Epithelial cell of esophagus (primary cell): Measurements from ENCODE around the gene KCTD7.
"Not testable (repeated sequence)": the region's sequence is repeated elsewhere in the genome, so short reads cannot be mapped to it uniquely, and the experiment has no call there.

Experiments
- DNase-seq: peaks from one replicate; pipeline ENCODE4 v3.0.0; 2010; ENCODE audit warnings: low read depth
- H3K4me3 ChIP-seq: 2 replicates; pipeline ENCODE4 v1.5.1; 2011; ENCODE audit warnings: mild to moderate bottlenecking, low read length, control low read depth
- TF ChIP-seq, protein P1 (sequence below): IDR thresholded peaks from 2 replicates; pipeline ENCODE4 v1.5.1; 2011; ENCODE audit warnings: low read depth, mild to moderate bottlenecking, low read length, control low read depth, inconsistent platforms; ENCODE audit not compliant: insufficient read depth; ENCODE audit errors: missing control alignments

KCTD7 gene

DNA sequence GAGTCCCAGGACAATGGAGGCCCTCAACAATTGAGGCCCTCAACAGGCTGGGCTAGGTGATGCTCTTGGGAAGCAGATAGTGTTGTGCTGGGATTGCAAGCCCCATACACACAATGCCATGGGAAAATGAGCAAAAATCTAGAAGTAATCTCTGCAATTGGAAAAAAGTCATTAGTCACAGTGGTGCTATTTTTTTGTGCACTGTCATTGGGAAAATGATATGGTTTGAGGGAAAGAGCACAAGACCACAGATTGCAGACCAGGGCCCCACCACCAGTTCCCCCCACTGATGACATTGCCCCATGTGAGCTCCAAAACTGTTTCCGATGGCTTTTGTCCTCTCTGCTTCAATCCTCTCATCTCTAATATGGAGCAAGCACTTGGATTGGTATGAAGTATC is 1.9 kb downstream of the KCTD7 start:
- DNase-seq = no peak
- TF ChIP-seq, protein P1, sequence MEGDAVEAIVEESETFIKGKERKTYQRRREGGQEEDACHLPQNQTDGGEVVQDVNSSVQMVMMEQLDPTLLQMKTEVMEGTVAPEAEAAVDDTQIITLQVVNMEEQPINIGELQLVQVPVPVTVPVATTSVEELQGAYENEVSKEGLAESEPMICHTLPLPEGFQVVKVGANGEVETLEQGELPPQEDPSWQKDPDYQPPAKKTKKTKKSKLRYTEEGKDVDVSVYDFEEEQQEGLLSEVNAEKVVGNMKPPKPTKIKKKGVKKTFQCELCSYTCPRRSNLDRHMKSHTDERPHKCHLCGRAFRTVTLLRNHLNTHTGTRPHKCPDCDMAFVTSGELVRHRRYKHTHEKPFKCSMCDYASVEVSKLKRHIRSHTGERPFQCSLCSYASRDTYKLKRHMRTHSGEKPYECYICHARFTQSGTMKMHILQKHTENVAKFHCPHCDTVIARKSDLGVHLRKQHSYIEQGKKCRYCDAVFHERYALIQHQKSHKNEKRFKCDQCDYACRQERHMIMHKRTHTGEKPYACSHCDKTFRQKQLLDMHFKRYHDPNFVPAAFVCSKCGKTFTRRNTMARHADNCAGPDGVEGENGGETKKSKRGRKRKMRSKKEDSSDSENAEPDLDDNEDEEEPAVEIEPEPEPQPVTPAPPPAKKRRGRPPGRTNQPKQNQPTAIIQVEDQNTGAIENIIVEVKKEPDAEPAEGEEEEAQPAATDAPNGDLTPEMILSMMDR = no peak
- H3K4me3 ChIP-seq = no peak overlapping the region

DNA sequence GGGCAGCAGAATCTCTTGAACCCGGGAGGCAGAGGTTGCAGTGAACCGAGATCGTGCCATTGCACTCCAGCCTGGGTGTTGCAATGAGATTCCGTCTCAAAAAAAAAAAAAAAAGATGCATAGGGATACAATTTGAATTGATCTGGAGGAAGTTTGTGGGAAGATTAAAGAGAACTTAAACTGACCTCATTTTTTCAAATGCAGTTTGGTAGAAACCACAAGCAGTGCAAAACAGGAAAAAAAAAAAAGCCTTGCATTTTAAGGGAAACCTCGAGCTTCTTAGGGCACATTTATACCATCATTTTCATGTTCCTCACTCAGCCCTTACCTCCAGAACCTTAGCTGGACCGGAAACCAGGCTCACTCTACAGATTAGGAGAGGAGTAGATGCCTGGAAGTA is 2.8 kb downstream of the KCTD7 start:
- TF ChIP-seq, protein P1 = no peak
- DNase-seq = no peak
- no peak overlapping the region for H3K4me3 ChIP-seq

DNA sequence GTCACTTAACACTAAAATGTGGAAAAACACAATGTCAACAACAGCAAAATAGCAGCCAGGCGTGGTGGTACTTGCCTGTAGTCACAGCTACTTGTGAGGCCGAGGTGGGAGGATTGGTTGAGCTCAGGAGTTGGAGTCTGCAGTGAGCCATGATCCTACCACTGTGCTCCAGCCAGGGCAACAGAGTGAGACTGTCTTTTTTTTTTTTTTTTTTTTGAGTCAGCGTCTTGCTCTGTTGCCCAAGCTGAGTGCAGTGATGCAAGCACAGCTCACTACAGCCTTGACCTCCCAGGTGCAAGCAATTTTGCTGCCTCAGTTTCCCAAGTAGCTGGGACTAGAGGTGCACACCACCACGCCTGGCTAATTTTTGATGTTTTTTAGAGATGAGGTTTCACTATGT is 6.1 kb downstream of the KCTD7 start:
- TF ChIP-seq, protein P1 = no peak
- H3K4me3 ChIP-seq = no peak overlapping the region
- DNase-seq = no peak

DNA sequence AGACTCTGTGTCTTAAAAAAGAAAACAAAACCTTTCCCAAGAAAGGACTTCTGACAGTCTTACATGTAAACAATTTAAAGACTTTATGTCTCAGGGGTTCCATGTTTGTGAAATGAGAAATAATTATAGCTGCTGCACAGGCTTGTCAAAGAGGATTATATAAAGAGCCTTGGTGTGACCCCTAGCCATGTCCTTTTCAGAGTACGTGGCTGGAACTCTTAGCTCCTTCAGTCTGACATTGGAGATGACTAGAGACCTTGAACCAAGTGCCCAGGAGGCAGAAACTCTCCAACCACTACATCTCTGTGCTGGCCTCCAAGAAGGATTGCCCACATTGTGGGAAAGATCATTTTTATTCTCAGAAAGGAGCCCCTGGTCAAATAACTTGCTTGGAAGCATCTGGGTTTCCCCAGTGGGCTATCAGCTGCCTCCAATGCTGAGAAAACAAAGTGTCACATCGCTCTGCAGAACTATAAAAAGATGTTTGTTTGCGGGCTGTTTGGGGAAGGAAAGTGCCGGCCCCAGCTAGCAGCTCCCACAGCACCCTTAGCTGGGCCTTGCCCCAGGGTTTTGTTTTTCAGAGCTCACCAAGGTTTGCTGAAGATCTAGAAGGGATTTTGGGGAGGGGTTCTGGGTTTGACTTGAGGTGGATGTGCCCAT is 6.8 kb downstream of the KCTD7 start:
- H3K4me3 ChIP-seq, DNase-seq: not testable (repeated sequence)

DNA sequence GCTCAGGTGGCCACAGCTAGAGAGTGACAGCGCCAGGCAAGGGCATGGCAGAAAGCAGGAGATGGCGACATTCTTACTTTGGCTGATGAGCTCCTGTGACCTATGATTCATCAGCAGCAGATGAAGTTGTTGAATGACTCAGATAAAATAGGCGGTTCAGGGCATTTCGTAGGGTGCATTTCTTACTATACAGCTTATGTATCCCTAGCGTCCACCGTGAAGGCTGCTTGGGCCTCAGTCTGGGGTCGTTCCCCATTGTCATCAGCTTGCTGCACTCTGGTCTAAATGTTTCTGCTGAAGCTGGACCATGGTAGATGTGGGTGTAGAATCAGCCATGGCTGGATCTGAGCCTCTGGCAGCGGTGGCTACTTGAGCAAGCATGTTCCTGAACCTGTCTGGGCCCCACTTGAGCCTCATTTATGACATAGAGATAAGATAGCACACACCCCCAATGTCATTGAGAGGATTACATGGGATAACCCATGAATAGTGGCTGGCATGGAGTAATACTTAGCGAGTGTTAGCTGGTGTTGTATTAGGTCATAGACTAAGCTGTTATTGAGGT is 7.4 kb downstream of the KCTD7 start:
- not testable (repeated sequence) for H3K4me3 ChIP-seq
- peak; percentile 85 for DNase-seq

DNA sequence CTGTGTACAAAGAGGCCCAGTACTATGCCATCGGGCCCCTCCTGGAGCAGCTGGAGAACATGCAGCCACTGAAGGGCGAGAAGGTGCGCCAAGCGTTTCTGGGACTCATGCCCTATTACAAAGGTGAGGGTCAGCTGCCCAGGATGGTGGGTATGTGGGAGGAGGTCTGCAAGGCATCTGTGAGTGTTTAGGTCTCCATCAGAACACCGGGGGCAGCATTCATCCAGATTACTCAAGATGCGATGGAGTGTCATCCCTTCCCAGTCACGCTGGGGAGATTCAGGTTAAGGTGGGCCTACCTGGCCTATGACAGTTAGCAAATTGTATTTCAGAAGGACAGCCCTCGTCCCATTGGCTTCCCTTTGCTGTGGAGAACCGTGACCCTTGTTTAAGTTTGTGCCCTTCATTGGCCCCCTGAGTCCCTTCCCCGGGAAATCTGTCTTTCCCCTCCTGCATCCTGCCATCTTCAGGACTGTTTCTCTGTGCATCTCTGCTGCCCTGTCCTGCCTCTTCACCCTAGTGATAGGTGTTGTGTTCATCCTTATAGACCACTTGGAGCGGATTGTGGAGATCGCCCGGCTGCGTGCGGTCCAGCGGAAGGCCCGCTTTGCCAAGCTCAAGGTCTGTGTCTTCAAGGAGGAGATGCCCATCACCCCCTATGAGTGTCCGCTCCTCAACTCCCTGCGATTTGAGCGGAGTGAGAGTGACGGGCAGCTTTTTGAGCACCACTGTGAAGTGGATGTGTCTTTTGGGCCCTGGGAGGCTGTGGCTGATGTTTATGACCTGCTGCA is 9.8 kb downstream of the KCTD7 start:
- DNase-seq = no peak
- TF ChIP-seq, protein P1 = no peak

DNA sequence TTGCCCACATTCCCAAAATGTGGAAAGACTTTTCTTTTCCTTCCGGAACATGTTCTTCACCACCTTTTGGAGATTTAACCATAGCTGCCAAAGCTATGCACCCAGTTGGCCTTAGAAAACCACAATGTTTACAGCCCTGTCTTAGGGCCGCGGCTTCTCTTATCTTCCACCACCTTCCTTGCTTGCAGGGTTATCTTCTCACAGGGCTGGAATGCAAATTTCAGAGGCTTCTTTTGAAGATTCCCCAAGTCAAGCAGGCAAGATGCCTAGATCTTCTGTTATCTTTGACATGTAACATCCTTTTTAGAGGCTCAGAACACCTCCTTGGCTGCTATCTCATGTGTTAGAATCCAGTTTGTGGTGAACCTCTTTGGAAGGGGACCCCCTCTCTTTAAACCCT is 11.1 kb downstream of the KCTD7 start:
- no peak overlapping the region for H3K4me3 ChIP-seq
- no peak for DNase-seq
- TF ChIP-seq, protein P1 = no peak

More for the DNA sequence above, 9.8 kb downstream of the KCTD7 start:
- H3K4me3 ChIP-seq = no peak overlapping the region
